ENCODE measurements around the gene SPATA9.

The SPATA9 gene

GRCh38 chr5:95617057-95617456 lies 65.7 kb downstream of the SPATA9 start:
- TF ChIP-seq CTCF (IDR thresholded peaks at IDR 0.05; ENCODE audit: low read length, missing control alignments): no peak
- DNase-seq (ENCODE audit: low read depth): peak; percentile 87
- no peak overlapping the region for H3K4me3 ChIP-seq (replicated peaks; ENCODE audit: low read depth, low read length)

- DNase-seq (ENCODE audit: low read depth): peak; percentile 36
- H3K4me3 ChIP-seq (replicated peaks; ENCODE audit: low read depth, low read length): no peak overlapping the region
- TF ChIP-seq CTCF (IDR thresholded peaks at IDR 0.05; ENCODE audit: low read length, missing control alignments): no peak
Measured at GRCh38 chr5:95615164-95615467, 67.7 kb downstream of the SPATA9 start.

- TF ChIP-seq CTCF (IDR thresholded peaks at IDR 0.05; ENCODE audit: low read length, missing control alignments): no peak
Measured at GRCh38 chr5:95613514-95613913, 69.3 kb downstream of the SPATA9 start.

GRCh38 chr5:95611396-95611795 lies 71.4 kb downstream of the SPATA9 start:
- DNase-seq (ENCODE audit: low read depth): no peak

More at GRCh38 chr5:95613514-95613913, 69.3 kb downstream of the SPATA9 start:
- no peak overlapping the region for H3K4me3 ChIP-seq (replicated peaks; ENCODE audit: low read depth, low read length)
- no peak for DNase-seq (ENCODE audit: low read depth)

GRCh38 chr5:95610546-95610945 lies 72.2 kb downstream of the SPATA9 start:
- DNase-seq (ENCODE audit: low read depth): no peak
- no peak overlapping the region for H3K4me3 ChIP-seq (replicated peaks; ENCODE audit: low read depth, low read length)
- TF ChIP-seq CTCF (IDR thresholded peaks at IDR 0.05; ENCODE audit: low read length, missing control alignments): no peak

More at GRCh38 chr5:95611396-95611795, 71.4 kb downstream of the SPATA9 start:
- TF ChIP-seq CTCF (IDR thresholded peaks at IDR 0.05; ENCODE audit: low read length, missing control alignments): no peak
- no peak overlapping the region for H3K4me3 ChIP-seq (replicated peaks; ENCODE audit: low read depth, low read length)

GRCh38 chr5:95609711-95610110 lies 73.1 kb downstream of the SPATA9 start:
- no peak overlapping the region for H3K4me3 ChIP-seq (replicated peaks; ENCODE audit: low read depth, low read length)
- no peak for DNase-seq (ENCODE audit: low read depth)
- no peak for TF ChIP-seq CTCF (IDR thresholded peaks at IDR 0.05; ENCODE audit: low read length, missing control alignments)

Data from fibroblast of pulmonary artery (primary cell).